Endothelial cell of umbilical vein (primary cell): ENCODE measurements around the gene BSPRY. TPM values are rescaled to one million over a fixed set of nuclear protein-coding genes. Genes with fewer than 3 reads are reported as not detected.

Experiments
- BruUV-seq: library from RNA; stranded (reverse); fragments of 400-500 nt; replicated peaks from 2 replicates; lab custom pipeline; 2021; lab: Mats Ljungman, UMichigan
- CTCF ChIA-PET: fragments of 300-600, 350-600 bp; sonication (Branson Sonifier 250); formaldehyde crosslinking; loops from one replicate; lab custom pipeline; 2021; ENCODE audit warnings: antibody characterized with exemption, inconsistent platforms; lab: Charles Lee
- POLR2A ChIA-PET: fragments of 300-600, 350-600 bp; sonication (Branson Sonifier 250); formaldehyde crosslinking; loops from one replicate; lab custom pipeline; 2021; ENCODE audit warnings: antibody characterized with exemption, inconsistent platforms; lab: Charles Lee
- DNase-seq: peaks from one replicate; pipeline ENCODE4 v3.0.0-alpha.2; 2011; ENCODE audit warnings: low read depth, low spot score
- FAIRE-seq: peaks from 2 replicates; lab custom pipeline; 2011; peaks lifted over from hg19 to GRCh38; lab: Jason Lieb, UNC
- H2AFZ ChIP-seq: 2 replicates; pipeline ENCODE4 v1.6.0; 2012; ENCODE audit warnings: low read depth, low read length, control low read depth, inconsistent platforms
- H3K27ac ChIP-seq: 2 replicates; pipeline ENCODE4 v1.5.1; 2011; ENCODE audit warnings: low read depth, mild to moderate bottlenecking, control low read depth, low read length, moderate library complexity; ENCODE audit not compliant: insufficient read depth
- H3K27me3 ChIP-seq, 2 experiments: 2 replicates each; pipeline versions ENCODE4 v1.6.0 to v1.6.1; 2011; ENCODE audit warnings: low read length in 2 of 2, mixed read lengths in 1 of 2; ENCODE audit not compliant: control insufficient read depth in 2 of 2, insufficient read depth in 2 of 2
- H3K36me3 ChIP-seq, 2 experiments: 2 replicates in 1 of 2; 3 replicates in 1 of 2; pipeline ENCODE4 v1.5.1; 2011; ENCODE audit warnings: low read length in 2 of 2, mild to moderate bottlenecking in 1 of 2, moderate library complexity in 1 of 2; ENCODE audit not compliant: control insufficient read depth in 2 of 2, insufficient read depth in 2 of 2; ENCODE audit errors: extremely low read depth in 1 of 2
- H3K4me1 ChIP-seq: 3 replicates; pipeline ENCODE4 v1.5.1; 2011; ENCODE audit warnings: mild to moderate bottlenecking, low read length; ENCODE audit not compliant: control insufficient read depth, insufficient read depth; ENCODE audit errors: extremely low read depth
- H3K4me2 ChIP-seq: 2 replicates; pipeline ENCODE4 v1.6.1; 2011; ENCODE audit warnings: low read length, control low read depth, mixed read lengths; ENCODE audit not compliant: insufficient read depth
- H3K4me3 ChIP-seq, 3 experiments: fragments of 200-600 bp in 1 of 3; sonication (generic), shearing (Covaris generic) in 1 of 3; replicated peaks in 1 of 3; 2 replicates each; pipeline ENCODE4 v1.5.1; 2011 to 2016; ENCODE audit warnings: control low read depth in 3 of 3, low read length in 3 of 3, mild to moderate bottlenecking in 2 of 3, inconsistent platforms in 1 of 3, low read depth in 1 of 3, moderate library complexity in 1 of 3; ENCODE audit not compliant: insufficient read depth in 1 of 3
- H3K79me2 ChIP-seq: 2 replicates; pipeline ENCODE4 v1.6.0; 2012; ENCODE audit warnings: low read length, inconsistent platforms; ENCODE audit not compliant: control insufficient read depth, insufficient read depth
- H3K9ac ChIP-seq: replicated peaks from 2 replicates; pipeline ENCODE3; 2011; ENCODE audit warnings: low read length, control low read depth; ENCODE audit not compliant: insufficient read depth; ENCODE audit errors: extremely low read depth
- H3K9me1 ChIP-seq: replicated peaks from 3 replicates; pipeline ENCODE4 v1.6.0; 2011; ENCODE audit warnings: mild to moderate bottlenecking, low read length; ENCODE audit not compliant: control insufficient read depth, insufficient read depth; ENCODE audit errors: extremely low read depth
- H3K9me3 ChIP-seq: replicated peaks from 2 replicates; pipeline ENCODE4 v1.5.1; 2012; ENCODE audit warnings: low read length, inconsistent platforms; ENCODE audit not compliant: control insufficient read depth, insufficient read depth
- H4K20me1 ChIP-seq: replicated peaks from 2 replicates; pipeline ENCODE3; 2011; ENCODE audit warnings: mild to moderate bottlenecking, low read length; ENCODE audit not compliant: control insufficient read depth, insufficient read depth; ENCODE audit errors: extremely low read depth
- FOS ChIP-seq: IDR thresholded peaks from 2 replicates; pipeline ENCODE4 v1.6.1; 2011; ENCODE audit warnings: mild to moderate bottlenecking, low read length, moderate library complexity, borderline replicate concordance; ENCODE audit not compliant: insufficient read depth
- MYC ChIP-seq: IDR thresholded peaks from one replicate; pipeline ENCODE4 v1.6.1; 2011; ENCODE audit warnings: mild to moderate bottlenecking, low read depth, low read length
- POLR2AphosphoS5 ChIP-seq: IDR thresholded peaks from 2 replicates; pipeline ENCODE4 v1.6.1; 2012; ENCODE audit warnings: low read depth, mild to moderate bottlenecking, control low read depth, low read length, moderate library complexity; ENCODE audit not compliant: insufficient read depth
- dilution Hi-C: fragments of 300-500 bp; cut with MboI; formaldehyde crosslinking; loops from one replicate; pipeline ENCODE4 v1.15.0; 2019; ENCODE audit warnings: low sequenced_read_pairs; ENCODE audit not compliant: extremely low pct_ligation_motif_present
- intact Hi-C: fragments of 100-400 bp; cut with micrococcal nuclease; formaldehyde crosslinking; loops from one replicate; pipeline ENCODE4 v1.10.0; 2022
- polyA plus RNA-seq, 4 experiments: library from polyadenylated mRNA; depleted of rRNA in 3 of 4; stranded (reverse) in 3 of 4; unstranded in 1 of 4; fragments of >200 nt; gene quantifications; 2 replicates each; pipeline versions ENCODE4 v1.2.1 to v1.2.3, GENCODE V29; 2011 to 2012; ENCODE audit warnings: missing spikeins in 1 of 4
- total RNA-seq: library from RNA; stranded (reverse); gene quantifications from 2 replicates; pipeline ENCODE4 v1.2.3, GENCODE V29; 2021
- TF ChIP-seq, protein P1 (sequence below): IDR thresholded peaks from 2 replicates; pipeline ENCODE4 v1.6.1; 2011; ENCODE audit not compliant: insufficient read depth, insufficient read length

Gene BSPRY
- total and polyA plus RNA-seq, 2 donors (not counting 3 experiments of a cell fraction or from before 2014, with no cell fraction given) = not detected

DNA sequence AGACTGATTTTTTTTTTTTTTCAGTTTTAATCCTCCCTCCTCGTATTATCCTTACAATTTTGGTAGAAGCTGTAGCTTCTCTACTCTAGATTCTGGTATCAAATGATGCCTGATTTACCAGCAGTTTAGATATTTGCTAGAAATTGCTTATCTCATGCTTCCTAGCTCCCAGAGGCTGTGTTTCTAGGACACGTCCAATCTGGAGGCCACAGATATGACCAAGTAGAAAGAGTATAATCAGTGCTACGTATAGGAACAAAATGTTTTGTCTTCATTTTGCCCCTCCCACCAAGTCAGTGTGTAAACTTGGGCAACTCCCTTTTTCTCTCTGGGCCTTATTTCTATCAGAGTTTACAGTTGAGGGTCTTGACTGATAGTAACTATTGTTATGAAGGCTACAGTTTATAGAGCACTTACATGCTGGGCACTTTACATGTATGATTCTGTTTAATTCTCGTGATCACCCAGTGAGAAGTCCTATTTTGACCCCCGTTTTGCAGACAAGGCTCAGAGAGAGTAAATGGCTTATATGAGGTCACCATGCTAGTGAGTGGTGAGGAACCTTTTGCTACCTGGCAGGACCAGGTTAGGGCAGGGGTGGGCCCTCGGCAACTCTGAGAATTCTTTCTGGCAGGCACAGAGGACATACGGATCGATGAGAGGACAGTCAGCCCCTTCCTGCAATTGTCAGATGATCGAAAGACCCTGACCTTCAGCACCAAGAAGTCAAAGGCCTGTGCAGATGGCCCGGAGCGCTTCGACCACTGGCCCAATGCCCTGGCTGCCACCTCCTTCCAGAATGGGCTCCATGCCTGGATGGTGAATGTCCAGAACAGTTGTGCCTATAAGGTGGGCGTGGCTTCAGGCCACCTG is 19.9 kb downstream of the BSPRY start:
- Histone ChIP-seq H2AFZ (no peak overlapping the region), H3K27ac (no peak overlapping the region), H4K20me1 (no peaks in the 10 kb centered on the region), H3K79me2 (no peaks in the 10 kb centered on the region), H3K9me3 (no peaks in the 10 kb centered on the region), H3K9ac (no peak overlapping the region), H3K4me3 (no peak overlapping the region), H3K27me3 (no peaks in the 10 kb centered on the region), H3K4me2 (no peak overlapping the region), H3K9me1 (no peaks in the 10 kb centered on the region), H3K4me1 (no peaks in the 10 kb centered on the region), H3K36me3 (peaks cover 0 to 7% of the 10 kb centered on the region in 2 experiments)
- ChIA-PET POLR2A (no interaction called here), CTCF (no interaction called here)
- FAIRE-seq (no peak), DNase-seq (no peak)
- dilution Hi-C loops (no loop called here), intact Hi-C loops (no loop called here)
- TF ChIP-seq, protein P1, sequence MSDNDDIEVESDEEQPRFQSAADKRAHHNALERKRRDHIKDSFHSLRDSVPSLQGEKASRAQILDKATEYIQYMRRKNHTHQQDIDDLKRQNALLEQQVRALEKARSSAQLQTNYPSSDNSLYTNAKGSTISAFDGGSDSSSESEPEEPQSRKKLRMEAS = no peak
- no peak for TF ChIP-seq POLR2AphosphoS5
- TF ChIP-seq MYC = no peak
- no TSS peak for BruUV-seq

DNA sequence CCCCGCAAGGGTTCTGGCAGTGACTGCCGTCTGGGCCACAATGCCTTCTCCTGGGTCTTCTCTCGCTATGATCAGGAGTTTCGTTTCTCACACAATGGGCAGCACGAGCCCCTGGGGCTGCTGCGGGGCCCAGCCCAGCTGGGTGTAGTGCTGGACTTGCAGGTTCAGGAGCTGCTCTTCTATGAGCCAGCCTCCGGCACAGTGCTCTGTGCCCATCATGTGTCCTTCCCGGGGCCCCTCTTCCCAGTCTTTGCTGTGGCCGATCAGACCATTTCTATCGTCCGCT is 20.5 kb downstream of the BSPRY start:
- H4K20me1 ChIP-seq = no peaks in the 10 kb centered on the region
- intact Hi-C loops = no loop called here
- ChIA-PET POLR2A (no interaction called here), CTCF (no interaction called here)
- no peaks in the 10 kb centered on the region for H3K9me1 ChIP-seq
- H3K36me3 ChIP-seq = peaks cover 0 to 7% of the 10 kb centered on the region in 2 experiments
- dilution Hi-C loops = no loop called here
- H3K9ac ChIP-seq = no peak overlapping the region
- no peak overlapping the region for H3K4me3 ChIP-seq
- FAIRE-seq (no peak), DNase-seq (no peak)
- no peaks in the 10 kb centered on the region for H3K79me2 ChIP-seq
- TF ChIP-seq FOS = no peak
- no peaks in the 10 kb centered on the region for H3K4me1 ChIP-seq
- no TSS peak for BruUV-seq
- H3K9me3 ChIP-seq = no peaks in the 10 kb centered on the region
- no peaks in the 10 kb centered on the region for H3K27me3 ChIP-seq
- H2AFZ ChIP-seq = no peak overlapping the region
- H3K27ac ChIP-seq = no peak overlapping the region
- no peak overlapping the region for H3K4me2 ChIP-seq
